GM21619 (cell line): Measurements from ENCODE around the gene IVD.

Source experiments
- ATAC-seq: cut with Tn5 transposase; IDR thresholded peaks from one replicate; pipeline ENCODE4 v1.9.1; 2021; ENCODE audit not compliant: unreplicated experiment

IVD gene

GRCh38 chr15:40372981-40373380, 32.6 kb upstream of the IVD start:
- ATAC-seq, result no peak

GRCh38 chr15:40377606-40378005, 28.0 kb upstream of the IVD start:
- no peak for ATAC-seq

- ATAC-seq, result no peak
Observed at GRCh38 chr15:40379374-40379773, 26.2 kb upstream of the IVD start.

DNA sequence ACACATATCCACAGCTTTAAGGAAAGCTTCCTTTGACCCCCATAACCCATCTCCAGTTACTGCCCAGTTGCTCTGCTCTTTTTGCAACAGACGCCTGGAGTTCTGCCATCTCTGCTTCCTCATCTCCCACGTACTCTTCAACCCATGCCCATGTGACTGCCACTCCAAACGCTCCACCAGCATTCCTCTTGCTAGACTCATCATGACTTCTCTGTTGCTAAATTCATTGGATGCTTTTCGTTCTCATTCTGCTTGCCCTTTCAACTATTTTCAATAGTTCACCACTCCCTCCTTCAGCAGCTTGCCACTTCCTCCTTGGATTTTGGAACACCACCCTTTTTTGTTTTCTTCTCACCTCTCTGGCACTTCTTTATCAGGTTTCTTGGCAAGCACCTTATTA, 25.7 kb upstream of the IVD start:
- no peak for ATAC-seq

DNA sequence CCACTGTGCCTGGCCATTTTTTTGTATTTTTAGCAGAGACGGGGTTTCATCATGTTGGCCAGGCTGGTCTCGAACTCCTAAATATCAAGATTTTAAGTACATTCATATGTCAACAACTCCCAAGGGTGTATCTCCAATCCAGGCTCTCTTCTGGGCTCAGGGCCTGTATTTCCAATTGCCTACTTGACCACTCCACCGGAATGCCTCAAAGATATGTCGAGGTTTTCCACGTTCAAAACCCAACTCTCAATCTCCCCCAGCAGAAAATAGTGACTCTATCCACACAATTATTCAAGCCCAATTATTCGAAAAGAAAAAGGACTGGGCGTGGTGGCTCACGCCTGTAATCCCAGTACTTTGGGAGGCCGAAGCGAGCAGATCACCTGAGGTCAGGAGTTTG, 25.0 kb upstream of the IVD start:
- no peak for ATAC-seq

DNA sequence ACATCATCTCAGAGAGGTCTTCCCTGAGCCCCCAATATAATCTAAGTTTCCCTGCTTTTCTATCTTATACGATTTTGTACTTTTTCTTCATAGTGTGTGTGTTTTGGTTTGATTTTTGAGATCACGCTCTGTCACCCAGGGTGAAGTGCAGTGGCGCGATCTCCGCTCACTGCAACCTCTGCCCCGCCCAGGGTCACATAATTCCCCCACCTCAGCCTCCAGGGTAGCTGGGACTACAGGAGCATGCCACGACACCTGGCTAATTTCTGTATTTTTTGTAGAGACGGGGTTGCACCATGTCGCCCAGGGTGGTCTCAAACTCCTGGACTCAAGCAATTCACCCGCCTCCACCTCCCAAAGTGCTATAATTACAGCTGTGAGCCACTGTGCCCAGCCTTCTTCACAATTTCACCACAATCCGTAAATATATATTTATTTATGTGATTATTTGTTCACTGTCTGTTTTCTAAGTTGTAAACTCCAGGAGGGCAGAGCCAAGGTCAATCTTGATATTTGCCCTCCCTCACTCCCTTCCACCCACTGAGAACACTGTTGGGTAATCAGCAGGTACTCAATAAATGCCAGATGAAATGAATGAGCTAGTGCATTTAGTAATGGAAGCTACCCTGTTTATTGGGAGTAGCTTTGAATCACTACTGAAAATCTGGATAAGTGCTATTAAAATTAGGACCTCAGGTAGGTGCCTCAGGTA, 23.6 kb upstream of the IVD start:
- no peak for ATAC-seq

- peak; percentile 95 for ATAC-seq
Observed at GRCh38 chr15:40382580-40383456, 22.8 kb upstream of the IVD start, which contains the start of gene KNSTRN. Gene KNSTRN (plus strand): TSS chr15:40382721. CDS start chr15:40382836, 115 bp downstream.

DNA sequence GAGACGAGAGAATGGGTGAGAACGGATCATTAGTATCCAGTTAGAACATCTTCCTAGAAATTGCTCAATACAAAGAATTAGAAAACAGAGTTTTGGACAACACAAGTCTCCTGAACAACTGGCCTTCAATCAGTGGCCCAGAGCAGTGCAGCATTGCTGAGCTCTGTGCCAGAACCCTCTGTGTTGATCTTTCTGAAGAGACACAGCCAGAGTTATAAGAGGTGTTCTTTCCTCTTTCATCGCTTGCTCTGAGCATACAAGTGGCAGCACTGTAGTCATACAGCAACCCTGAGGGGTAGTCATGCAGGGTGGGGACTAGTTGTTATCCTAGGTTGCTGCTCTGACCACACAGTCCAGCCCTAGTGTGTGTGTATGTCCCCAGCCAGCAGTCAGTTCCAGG, 19.1 kb upstream of the IVD start:
- ATAC-seq, result no peak

DNA sequence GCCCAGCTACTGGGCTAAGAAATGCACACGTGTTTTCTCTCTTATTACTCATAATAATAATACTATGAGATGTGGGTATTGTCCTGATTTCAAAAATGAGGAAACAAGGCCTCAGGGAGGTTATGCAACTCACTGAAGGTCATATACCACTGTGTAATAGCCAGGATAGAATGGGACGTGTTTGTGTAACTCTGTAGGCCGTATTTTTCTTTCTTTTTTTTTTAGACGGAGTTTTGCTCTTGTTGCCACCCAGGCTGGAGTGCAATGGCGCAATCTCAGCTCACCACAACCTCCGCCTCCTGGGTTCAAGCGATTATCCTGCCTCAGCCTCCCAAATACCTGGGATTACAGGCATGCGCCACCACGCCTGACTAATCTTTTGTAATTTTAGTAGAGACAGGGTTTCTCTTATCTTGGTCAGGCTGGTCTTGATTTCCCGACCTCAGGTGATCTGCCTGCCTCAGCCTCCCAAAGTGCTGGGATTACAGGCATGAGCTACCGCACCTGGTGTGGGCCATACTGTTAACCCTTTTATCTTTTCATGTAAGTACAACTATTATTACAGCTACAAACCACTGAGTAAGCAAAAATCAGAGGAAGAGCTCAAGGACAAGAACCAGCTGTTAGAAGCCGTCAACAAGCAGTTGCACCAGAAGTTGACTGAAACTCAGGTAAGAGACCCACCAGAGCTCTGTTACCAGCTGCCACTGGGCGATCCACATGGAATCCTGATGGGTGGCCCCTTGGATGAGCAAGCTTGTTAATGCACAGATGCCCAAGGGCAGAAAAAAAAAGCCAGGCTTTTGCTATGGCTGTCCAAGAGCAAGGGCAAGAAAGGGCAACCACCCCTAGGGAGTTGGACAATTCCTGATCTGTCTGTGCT, 16.4 kb upstream of the IVD start:
- ATAC-seq, result no peak

GRCh38 chr15:40389824-40390595, 15.6 kb upstream of the IVD start:
- no peak for ATAC-seq

DNA sequence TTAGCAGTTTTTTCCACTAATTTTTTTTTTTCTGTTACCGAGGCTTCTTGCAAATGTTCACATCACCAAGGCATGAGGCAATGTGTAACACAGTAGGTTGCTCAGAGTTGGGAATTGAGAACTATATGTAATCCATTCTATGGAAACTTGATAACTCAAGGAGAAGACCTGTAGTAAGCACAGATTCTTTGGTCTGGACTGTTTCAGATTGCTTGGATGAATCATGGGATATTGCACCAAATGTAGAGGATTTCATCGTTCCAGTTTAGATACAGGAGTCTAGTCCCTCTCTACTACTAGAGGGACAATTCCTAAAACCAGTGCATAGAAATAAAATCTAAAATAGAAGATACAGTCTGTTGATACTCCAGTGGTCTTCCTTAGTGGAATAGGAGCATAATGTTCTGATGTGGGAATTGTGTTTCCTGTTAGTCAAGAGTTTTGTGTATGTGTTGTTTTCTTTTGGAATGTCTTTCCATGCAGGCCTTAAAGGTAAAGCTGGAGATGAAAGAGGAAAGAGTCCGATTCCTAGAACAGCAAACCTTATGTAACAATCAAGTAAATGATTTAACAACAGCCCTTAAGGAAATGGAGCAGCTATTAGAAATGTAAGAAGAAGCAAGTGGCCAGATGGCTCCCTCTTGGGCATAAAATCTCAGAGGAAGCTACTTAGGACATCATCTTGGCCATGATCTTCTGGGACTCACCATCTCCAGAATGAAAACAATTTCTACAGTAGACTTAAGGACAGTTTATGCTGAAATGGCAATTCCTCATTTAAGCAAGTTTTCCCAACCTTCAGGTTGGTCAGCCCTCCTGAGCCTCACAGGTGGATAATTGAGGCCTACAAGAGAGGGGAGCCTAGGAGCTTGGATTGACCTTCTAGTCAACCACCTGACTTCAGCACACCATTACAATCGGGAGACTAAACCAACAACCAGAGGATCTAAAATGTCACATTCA, 12.3 kb upstream of the IVD start:
- no peak for ATAC-seq

DNA sequence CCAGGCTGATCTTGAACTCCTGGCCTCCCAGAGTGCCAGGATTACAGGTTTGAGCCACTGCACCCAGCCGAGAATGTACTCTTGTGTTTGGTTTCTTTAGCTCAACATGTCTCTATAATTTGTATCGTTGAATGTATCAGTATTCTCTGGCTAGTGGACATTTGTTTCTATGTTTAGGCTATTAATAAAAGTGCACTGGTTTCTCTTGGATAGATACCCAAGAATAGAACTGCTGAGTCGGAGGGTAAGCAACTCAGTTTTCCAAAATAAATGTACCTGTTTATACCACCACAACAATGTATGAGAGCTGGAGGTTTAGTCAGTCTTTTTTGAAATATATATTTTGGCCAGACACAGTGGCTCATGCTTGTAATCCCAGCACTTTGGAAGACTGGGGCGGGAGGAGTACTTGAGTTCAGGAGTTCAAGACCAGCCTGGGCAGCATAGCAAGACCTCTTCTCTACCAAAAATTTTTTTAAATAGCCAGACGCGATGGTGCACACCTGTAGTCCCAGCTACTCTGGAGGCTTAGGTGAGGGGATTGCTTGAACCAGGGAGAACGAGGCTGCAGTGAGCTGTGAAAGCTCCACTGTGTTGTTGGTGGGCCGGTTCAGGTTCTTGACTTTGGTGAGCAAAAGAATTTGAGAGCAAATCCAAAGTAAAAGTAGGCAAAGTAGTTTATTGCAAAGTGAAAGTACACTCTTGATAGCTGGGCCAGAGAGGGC, 7.7 kb upstream of the IVD start:
- ATAC-seq, result no peak

DNA sequence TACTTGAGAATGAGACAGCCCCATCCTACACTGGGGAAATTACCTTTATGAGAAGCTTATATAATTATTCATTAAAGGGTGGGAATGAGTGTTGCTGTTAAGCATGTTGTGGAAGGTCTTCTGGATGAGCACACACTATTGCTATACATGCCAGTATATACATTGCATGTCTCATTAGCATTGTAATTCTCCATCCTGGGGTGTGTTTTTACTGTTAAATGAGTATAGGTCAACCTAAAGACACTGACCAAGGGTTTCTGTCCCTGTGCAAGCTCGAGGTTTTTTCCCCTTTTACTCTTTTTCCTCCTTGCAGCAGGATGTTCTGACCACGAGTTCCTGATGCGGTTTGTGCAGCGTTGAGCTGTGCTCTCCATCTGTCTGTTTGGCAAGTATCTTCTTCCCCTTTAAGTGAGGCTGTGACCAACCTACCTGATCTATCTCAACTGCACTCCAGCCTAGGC, 7.2 kb upstream of the IVD start:
- ATAC-seq, result peak; percentile 80

DNA sequence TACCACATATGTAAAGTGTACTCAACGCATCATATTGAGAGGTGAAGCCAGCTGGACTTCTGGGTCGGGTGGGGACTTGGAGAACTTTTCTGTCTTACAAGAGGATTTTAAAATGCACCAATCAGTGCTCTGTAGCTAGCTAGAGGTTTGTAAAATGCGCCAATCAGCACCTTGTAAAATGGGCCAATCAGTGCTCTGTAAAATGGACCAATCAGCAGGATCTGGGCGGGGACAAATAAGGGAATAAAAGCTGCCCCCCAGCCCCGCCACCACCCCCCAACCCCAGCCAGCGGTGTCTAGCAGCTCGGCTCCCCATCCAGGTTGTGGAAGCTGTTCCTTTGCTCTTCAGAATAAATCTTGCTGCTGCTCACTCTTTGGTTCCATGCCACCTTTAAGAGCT, 6.2 kb upstream of the IVD start:
- no peak for ATAC-seq

- ATAC-seq, result peak; percentile 45
Observed at GRCh38 chr15:40407330-40407990, 1.9 kb downstream of the IVD start.

DNA sequence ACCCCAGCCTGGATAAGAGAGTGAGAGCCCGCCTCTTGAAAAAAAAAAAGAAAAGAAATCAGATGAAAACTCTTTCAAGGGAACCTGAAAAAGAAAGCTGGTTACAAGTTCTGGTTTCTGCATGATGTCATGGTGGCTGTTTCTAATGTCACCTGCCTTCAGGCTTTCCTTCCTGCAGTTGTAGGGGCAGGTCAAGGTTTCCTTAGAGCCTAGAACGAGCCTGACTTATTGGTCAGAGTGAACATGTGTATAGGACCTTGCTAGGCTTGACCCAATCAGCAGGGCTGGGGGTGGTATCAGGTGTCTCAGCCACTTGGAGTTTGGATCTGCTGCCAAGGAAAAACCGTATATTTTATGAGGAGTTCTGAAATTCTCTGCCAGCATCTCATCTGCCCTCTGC, 3.8 kb downstream of the IVD start:
- ATAC-seq, result no peak

DNA sequence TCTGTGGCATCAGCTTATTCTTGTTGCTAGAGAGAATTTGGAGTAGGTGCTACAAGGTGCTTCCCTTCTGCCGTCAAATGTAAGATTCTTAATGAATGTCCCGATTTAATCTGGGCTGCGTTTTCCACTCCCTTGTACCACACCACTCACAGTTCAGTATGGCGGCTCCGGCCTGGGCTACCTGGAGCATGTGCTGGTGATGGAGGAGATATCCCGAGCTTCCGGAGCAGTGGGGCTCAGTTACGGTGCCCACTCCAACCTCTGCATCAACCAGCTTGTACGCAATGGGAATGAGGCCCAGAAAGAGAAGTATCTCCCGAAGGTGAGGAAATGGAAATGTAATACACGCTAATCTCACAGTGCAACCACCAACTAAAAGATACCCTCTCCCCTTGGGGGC, 4.9 kb downstream of the IVD start:
- ATAC-seq, result no peak

- ATAC-seq, result no peak
Observed at GRCh38 chr15:40412095-40412759, 6.6 kb downstream of the IVD start.
